Upper lobe of left lung (tissue), 6 donors: ENCODE results near the gene ANK3. TPM values are rescaled to one million over a fixed set of nuclear protein-coding genes. Genes with fewer than 3 reads are reported as not detected.

ENCODE experiments used
- ATAC-seq, 2 donors: fragments of 200-7000 bp; cut with Tn5 transposase; one replicate each; pipeline ENCODE4 v1.9.1; 2022; ENCODE audit warnings: mild to moderate bottlenecking in 2 of 2, moderate library complexity in 2 of 2; ENCODE audit not compliant: low FRiP score in 2 of 2
- DNase-seq, 2 donors: peaks; one replicate each; pipeline ENCODE4 v3.0.0-alpha.2; 2019 to 2020
- H3K27ac ChIP-seq, 4 donors: fragments of 200-600 bp; sonication (generic); one replicate each; pipeline ENCODE4 v1.5.1; 2016 to 2019
- H3K27me3 ChIP-seq, 4 donors: fragments of 200-600 bp; sonication (generic); one replicate each; pipeline ENCODE4 v1.5.1; 2017 to 2019
- H3K36me3 ChIP-seq, 4 donors: fragments of 200-600 bp; sonication (generic); one replicate each; pipeline ENCODE4 v1.5.1; 2016 to 2019
- H3K4me1 ChIP-seq, 4 donors: fragments of 200-600 bp; sonication (generic); one replicate each; pipeline ENCODE4 v1.5.1; 2018 to 2019
- H3K4me3 ChIP-seq, 4 donors: fragments of 200-600 bp; sonication (generic); one replicate each; pipeline ENCODE4 v1.5.1; 2017 to 2019; ENCODE audit warnings: mild to moderate bottlenecking in 2 of 4, moderate library complexity in 1 of 4
- H3K9me3 ChIP-seq, 4 donors: fragments of 200-600 bp; sonication (generic); one replicate each; pipeline ENCODE4 v1.5.1; 2018 to 2019
- CTCF ChIP-seq, 6 experiments: fragments of 450-650 bp in 4 of 6; fragments of 200-600 bp in 2 of 6; sonication (generic) in 2 of 6; IDR thresholded peaks; one replicate each; pipeline ENCODE4 v1.5.1; 2016 to 2019; ENCODE audit warnings: antibody characterized with exemption in 6 of 6
- EP300 ChIP-seq, 4 donors: sonication (generic); formaldehyde crosslinking; IDR thresholded peaks; one replicate each; pipeline ENCODE4 v1.5.1; 2017; ENCODE audit warnings: antibody characterized with exemption in 4 of 4, control low read depth in 2 of 4
- POLR2A ChIP-seq, 4 donors: fragments of 450-650 bp; IDR thresholded peaks; one replicate each; pipeline ENCODE4 v1.5.1; 2016 to 2017; ENCODE audit warnings: antibody characterized with exemption in 4 of 4, mild to moderate bottlenecking in 2 of 4
- POLR2AphosphoS5 ChIP-seq, 2 donors: sonication (generic); formaldehyde crosslinking; IDR thresholded peaks; one replicate each; pipeline ENCODE4 v1.5.1; 2017; ENCODE audit warnings: antibody characterized with exemption in 2 of 2
- WGBS, 2 donors: methylation state at CpG; one replicate each; pipeline ENCODE4 v1.1.5; 2017 to 2018; 5-methylcytosine and 5-hydroxymethylcytosine counted together
- total RNA-seq, 6 donors: library from RNA; depleted of rRNA in 4 of 6; stranded (reverse); fragments of >200 nt in 4 of 6; gene quantifications; one replicate each; pipeline versions ENCODE4 v1.1.0 to v1.2.1, GENCODE V29; 2016 to 2021
- donor health status: DM: no; HTN: no; CAD: no; lungs with moderate emphysema.
- donor health status: DM: no; HTN: yes; CAD: no; lungs with severe emphysema.

Gene ANK3
- total RNA-seq, result 100 to 1,000 TPM in 3 of 6 donors, 10 to 100 TPM in 3; 43.9 to 193 (median 98.5) TPM

GRCh38 chr10:60389413-60390025 is at the start of gene ANK3:
TSS of gene ANK3 (minus strand) at chr10:60389875. CDS start at chr10:60389538, 337 bp downstream.
- peaks cover 0 to 7% (median 1%) of the 10 kb centered on the region in 4 donors for H3K4me1 ChIP-seq
- ATAC-seq (no peak), DNase-seq (no peak)
- no peaks in the 10 kb centered on the region for H3K27me3 ChIP-seq
- no peaks in the 10 kb centered on the region for H3K9me3 ChIP-seq
- TF ChIP-seq POLR2A (IDR thresholded peaks at IDR 0.05), result no peak
- TF ChIP-seq POLR2AphosphoS5 (IDR thresholded peaks at IDR 0.05), result no peak
- TF ChIP-seq CTCF (IDR thresholded peaks at IDR 0.05), result no peak
- TF ChIP-seq EP300 (IDR thresholded peaks at IDR 0.05), result no peak
- H3K4me3 ChIP-seq, result no peak within 1 kb of the TSS
- WGBS, 2 donors, result 85 to 89% methylated on average over 10 of the region's 10 CpGs
- no peaks in the 10 kb centered on the region for H3K36me3 ChIP-seq
- H3K27ac ChIP-seq, result no peak within 1 kb of the TSS

- H3K4me1 ChIP-seq, result no peaks in the 10 kb centered on the region
- no peaks in the 10 kb centered on the region for H3K27me3 ChIP-seq
- no peaks in the 10 kb centered on the region for H3K9me3 ChIP-seq
- H3K4me3 ChIP-seq, result no peak overlapping the region
- ATAC-seq (peak in 1 of 2 donors; percentile 77), DNase-seq (no peak)
- no peak for TF ChIP-seq POLR2A (IDR thresholded peaks at IDR 0.05)
- TF ChIP-seq EP300 (IDR thresholded peaks at IDR 0.05), result no peak
- peak; percentile 31 to 79 (median 58) for TF ChIP-seq CTCF (IDR thresholded peaks at IDR 0.05)
- TF ChIP-seq POLR2AphosphoS5 (IDR thresholded peaks at IDR 0.05), result no peak
- WGBS, 2 donors, result 60 to 67% methylated on average over 3 of the region's 3 CpGs
- no peak overlapping the region for H3K27ac ChIP-seq
- no peaks in the 10 kb centered on the region for H3K36me3 ChIP-seq
These were observed 44.9 kb upstream of the ANK3 start for GRCh38 chr10:60434418-60435046.

GRCh38 chr10:60433684-60434083 is 44.0 kb upstream of the ANK3 start:
- Histone ChIP-seq H3K4me1 (no peaks in the 10 kb centered on the region), H3K36me3 (no peaks in the 10 kb centered on the region), H3K27me3 (no peaks in the 10 kb centered on the region), H3K9me3 (no peaks in the 10 kb centered on the region), H3K4me3 (no peak overlapping the region), H3K27ac (no peak overlapping the region)
- DNase-seq (no peak), ATAC-seq (no peak)
- 23 to 41% methylated on average over 3 of the region's 3 CpGs for WGBS, 2 donors
- TF ChIP-seq CTCF (IDR thresholded peaks at IDR 0.05) (no peak), POLR2A (IDR thresholded peaks at IDR 0.05) (no peak), POLR2AphosphoS5 (IDR thresholded peaks at IDR 0.05) (no peak), EP300 (IDR thresholded peaks at IDR 0.05) (no peak)

- Histone ChIP-seq H3K9me3 (no peaks in the 10 kb centered on the region), H3K4me3 (no peak overlapping the region), H3K4me1 (no peaks in the 10 kb centered on the region), H3K27me3 (no peaks in the 10 kb centered on the region), H3K36me3 (no peaks in the 10 kb centered on the region), H3K27ac (no peak overlapping the region)
- 83 to 86% methylated on average over 7 of the region's 7 CpGs for WGBS, 2 donors
- ATAC-seq (no peak), DNase-seq (no peak)
- TF ChIP-seq POLR2AphosphoS5 (IDR thresholded peaks at IDR 0.05), result no peak
- TF ChIP-seq POLR2A (IDR thresholded peaks at IDR 0.05), result no peak
- TF ChIP-seq EP300 (IDR thresholded peaks at IDR 0.05), result no peak
- no peak for TF ChIP-seq CTCF (IDR thresholded peaks at IDR 0.05)
These were observed 41.3 kb upstream of the ANK3 start for GRCh38 chr10:60430836-60431597.
